GM04504 (cell line): ENCODE results near the gene RGS8.

Source experiments
- DNase-seq: peaks from one replicate; pipeline ENCODE4 v3.0.0-alpha.2; 2012; ENCODE audit warnings: low read depth

The RGS8 gene

DNA sequence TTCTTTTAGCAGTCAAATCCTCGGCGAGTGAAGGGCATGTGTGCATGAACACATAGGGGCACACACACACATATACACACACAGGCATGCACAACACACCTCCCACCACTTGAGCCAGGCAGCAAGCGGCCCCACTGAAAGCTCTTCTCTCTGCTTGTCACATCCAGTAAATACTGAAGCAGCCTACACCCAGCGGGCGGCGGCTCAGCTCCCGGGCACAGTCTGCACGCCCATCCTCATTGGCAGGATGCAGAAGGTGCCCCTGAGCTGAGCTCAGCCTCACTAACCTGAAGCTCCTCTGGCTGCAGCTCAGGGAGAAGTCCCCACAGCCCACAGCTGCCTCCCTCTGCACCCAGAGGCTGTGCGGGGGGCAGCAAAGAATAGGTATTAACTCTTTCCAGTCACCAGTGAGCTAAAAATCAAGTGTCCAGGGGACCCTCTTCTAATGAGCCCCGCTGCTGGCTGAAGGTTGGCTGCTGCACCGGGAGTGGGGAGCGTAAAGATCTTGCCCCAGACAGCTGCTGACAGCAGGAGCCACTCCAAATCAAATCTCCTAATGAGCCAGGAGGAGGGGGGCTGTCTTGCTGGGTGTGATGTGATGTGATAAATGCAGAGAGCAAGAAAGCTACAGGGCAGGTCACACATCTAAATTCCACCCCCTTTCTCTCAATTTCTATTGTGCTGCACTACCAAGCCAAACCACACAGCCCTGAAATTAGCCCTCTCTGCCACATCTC lies 12.5 kb downstream of the RGS8 start:
- DNase-seq = no peak

DNA sequence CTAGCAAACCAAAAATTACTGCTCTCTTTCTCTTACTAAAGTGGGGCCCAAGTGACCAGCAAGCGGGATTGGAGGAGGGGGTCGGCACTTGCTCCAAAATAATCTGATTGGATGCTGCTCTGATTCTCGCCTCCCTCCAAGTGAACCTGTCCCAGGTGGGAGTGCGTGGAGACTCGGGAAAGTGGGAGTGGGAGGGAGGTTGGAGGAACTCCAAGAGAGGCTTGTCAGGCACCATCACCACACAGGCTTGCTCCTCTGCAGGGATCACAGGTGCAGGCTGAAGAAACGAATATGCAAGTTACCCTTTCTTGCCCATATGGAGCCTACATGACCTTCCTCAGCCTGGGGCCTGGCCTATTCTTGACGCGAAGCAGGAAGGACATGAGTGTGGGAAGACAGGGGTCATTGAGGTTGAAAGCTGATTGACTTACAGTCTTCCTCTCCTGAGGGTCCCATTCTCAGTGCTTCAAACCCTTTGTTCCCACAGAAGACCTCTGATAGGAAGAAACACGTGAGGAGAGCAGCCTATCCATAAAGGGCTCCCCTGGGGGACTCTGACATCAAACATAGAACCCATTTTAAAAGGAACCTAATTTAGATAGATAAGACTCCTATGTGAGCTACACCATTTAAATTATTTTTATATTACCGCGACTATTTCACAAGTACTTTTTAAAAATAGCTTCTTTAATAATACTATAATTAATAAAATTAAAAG lies 14.2 kb downstream of the RGS8 start:
- DNase-seq = no peak

DNA sequence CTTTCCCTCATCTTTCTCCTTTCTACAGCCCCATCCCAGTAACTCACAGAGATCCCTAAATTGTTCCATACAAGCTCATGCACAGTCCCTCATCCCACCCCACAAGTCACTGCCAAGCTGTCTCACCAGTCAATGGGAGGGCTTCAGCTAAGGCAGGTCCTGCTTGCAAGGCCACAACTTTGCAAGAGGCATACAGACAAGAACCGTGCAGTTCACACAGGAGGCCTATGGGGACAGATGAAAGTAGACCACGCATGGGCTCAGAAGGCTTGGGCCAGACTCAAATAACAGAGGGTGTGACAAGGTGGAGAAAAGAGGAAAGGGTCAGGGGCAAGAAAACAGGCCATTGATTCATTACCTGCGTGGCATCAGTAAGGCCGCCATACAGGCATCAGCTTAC lies 15.1 kb downstream of the RGS8 start:
- DNase-seq = no peak

DNA sequence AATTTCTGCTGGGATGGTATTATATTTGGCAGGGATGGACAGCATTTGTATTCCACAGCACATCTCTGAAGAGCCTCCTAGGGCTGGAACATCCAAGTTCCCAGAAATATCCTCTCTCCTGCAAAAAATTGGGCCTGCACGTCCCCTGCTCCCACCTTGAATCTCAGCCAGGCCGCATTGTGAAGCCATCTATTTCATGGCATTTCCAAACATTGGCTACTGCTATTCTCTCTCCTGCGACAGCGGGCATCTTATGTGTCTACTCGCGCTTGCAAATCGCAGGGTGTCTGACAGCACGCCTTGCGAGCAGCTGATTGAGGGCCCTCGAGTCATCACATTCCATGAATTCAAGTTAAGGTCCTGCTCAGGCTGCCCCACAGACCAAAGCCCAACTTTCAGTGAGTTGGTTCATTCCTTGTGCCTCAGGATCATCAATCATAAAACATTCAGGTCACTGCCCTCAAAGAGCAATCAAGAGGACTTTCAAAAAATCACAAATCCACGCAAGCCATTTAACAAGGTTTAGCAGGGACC lies 15.8 kb downstream of the RGS8 start:
- no peak for DNase-seq

DNA sequence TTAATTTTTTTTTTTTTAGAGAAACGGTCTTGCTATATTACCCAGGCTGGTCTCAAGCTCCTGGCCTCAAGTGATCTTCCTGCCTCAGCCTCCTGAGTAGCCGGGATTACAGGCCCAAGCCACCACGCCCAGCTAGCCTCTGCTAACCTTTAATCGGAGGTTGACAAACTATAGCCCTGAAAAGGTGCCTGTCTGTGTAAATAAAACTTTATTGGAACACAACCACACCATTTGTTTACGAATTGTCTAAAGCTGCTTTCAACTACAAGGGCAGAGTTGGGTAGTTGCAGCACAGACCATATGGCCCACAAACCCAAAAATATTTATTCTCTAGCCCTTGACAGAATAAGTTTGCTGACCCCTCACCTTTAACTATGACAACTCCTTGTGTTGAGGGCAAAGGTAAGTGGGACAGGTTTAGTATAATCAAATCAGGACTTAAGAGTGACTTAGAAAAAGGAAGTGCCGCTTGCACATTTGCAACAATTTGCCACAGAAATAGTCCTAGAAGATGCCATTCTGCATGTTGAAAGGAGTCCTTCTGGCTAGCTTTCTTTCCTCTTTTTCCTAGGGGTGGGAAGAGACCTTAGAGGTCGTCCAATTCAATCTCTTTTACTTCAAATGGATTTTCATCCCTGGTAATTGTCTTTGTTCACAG lies 16.4 kb downstream of the RGS8 start:
- DNase-seq = no peak

DNA sequence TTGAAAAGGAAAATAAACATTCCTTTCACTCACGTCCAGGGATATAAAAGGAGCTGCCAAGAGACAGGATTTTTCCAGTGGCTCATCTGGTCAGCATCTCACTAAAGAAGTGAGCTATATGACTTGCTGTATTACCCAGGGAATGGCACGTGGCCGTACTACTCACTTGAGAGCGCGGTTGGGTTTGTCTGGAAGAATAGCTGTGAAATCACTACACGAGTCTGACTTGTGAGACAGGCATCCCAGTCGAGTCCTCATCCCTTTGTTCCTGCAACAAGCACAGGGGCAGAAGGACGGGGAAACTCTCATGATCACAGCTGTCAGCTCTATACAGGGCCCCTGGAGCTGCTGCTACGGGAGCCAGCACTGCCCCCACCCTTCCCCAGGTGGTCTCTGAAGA lies 17.7 kb downstream of the RGS8 start:
- no peak for DNase-seq

DNA sequence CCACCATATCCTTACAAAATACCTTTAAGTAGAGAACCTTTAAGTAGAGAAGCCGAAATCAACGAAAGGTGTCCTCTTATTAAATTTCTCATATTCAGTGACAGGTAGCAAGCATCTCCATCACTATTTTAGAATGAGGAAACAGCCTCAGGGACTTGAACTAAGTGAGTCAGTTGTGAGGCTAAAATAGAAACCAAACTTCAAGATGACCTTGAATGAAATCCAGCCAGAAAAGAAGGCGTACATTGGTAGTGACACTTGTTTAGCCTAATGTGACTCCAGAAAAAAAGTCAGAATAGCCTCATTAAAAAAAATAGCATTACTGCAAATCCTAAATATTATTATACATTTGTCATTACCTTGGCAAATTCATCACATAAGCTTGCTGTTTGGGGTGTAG lies 20.1 kb downstream of the RGS8 start:
- no peak for DNase-seq

DNA sequence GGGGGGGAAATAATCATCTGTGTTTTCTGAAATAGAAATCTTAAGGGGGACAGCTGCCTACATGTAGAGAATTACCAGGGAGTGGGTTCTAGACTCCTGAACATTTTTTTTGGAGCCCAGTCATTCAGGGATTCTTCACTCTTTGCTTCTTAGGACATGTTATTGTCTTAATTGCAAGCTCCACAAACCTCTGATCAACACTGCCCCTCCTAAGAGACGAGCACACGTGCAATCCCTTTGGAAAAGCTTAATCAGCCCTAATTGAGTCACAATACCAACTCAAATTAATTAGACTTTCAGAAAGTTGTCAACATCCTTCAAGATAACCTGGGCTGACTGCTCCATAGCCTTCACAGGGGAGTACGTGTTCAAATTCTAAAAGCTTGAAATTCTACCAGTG lies 21.4 kb downstream of the RGS8 start:
- DNase-seq = no peak

DNA sequence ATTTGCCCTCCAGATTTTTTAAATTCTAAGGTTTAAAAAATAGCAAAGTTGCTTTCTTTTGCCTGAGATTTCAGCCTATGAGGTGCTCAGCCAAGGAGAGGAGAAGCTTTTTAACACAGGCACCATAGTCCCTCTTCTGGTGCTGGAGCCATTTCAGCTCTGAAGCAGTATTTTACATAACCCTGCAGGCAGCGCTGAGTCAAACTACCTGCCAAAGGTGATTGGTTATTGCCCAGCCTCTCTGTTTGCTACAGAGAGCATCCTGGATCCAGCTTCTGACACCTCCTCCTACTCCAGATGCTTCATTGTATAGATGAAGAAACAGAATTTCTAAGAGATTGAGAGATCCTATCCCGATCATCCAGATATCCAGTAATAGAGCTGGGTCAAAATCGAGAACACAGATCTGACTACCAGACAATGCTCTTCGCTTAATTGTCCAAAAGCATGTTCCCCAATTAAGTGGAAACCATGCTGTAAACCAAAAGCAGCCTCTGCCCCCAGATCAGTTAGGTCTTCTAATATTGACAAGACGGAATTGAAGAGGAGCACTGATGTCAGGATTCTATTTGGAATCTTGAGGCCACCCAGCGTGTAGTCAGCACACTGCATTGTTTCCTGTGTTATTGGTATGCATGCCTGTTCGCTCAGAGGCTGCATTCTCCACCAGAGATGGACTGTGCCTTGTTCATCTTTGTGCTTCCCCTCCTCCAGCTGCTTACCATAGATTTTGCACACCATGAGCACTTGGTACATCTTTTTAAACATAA lies 22.1 kb downstream of the RGS8 start:
- no peak for DNase-seq

DNA sequence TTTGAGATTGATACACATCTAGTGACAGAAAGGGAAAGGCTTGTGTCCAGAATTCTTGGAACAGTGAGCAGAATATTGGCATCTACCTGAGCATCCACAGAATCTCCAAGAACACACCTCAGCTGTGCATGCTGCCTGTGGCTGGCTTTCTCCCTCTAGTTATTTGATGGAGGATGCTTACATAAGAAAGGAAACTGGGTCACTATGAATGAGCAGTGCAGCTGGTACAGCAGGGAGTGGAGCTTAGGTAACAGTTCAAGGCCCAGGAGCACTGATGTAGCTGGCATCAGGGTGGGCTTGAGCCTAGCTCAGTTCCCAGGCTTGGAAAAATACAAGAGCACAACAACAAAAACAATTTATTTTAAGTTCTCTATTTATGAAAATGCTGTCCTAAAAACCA lies 26.3 kb downstream of the RGS8 start:
- DNase-seq = no peak

DNA sequence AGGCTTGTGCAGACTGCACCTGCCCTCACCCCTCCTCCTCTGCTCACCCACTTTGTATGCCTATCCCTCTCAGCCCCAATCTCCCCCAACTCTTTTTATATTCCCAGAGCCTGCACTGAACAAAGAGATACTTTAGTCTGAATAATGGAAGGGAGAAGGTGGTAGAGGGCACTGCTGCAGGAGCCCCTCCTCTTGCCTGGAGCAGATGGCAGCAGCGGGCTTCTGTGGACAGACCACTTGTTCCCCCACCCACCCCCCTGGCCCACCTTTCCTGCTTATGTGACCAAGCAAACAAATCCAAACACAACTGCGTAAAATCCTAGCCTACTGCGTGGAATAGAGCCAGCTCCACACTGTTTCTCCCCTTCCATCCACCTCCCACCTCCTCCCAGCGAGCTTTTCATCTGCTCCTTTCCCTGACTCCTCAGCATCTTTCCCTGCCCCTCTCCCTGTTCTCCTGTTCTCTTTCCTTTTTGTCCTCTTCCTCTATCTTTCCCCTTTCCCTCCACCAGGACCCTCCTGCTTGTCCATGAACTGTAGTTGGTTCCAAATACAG lies 27.5 kb downstream of the RGS8 start:
- no peak for DNase-seq

DNA sequence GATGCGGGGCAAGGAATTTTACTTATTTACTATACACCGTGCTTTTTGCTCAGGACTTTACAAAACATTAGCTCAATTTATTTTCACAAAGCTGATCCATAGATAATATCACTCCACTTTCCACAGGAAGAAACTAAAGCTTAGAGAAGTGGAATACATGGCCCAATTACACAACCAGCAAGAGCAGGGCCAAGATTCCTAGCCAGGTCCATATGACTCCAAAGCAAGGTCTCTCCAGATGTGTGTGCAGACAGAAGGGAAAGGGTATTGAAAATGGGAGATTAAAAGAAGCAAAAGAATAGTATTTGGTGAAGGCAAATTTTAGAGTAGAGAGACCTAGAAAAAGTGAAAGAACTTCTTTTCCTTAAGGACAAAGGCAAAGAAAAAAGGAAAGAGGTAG lies 30.4 kb downstream of the RGS8 start:
- no peak for DNase-seq

DNA sequence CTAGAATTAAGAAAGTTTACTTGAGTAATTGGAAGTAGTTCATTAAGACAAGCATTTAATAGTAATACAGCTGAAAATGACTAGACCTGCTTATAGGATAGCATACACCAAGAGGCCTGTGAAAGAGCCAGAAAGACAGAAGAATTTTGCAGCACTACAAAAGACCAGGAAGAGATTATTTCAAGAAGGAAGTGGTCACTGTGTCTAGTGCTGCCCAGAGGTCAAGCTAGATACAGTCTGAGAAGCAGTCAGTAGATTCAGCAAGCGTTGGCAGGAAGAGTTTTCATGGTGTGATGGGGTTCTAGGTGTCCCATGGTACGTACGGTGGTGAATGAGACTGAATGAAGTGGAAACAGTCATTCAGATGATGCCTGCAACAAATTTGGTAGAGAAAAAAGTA lies 31.5 kb downstream of the RGS8 start:
- DNase-seq = no peak

DNA sequence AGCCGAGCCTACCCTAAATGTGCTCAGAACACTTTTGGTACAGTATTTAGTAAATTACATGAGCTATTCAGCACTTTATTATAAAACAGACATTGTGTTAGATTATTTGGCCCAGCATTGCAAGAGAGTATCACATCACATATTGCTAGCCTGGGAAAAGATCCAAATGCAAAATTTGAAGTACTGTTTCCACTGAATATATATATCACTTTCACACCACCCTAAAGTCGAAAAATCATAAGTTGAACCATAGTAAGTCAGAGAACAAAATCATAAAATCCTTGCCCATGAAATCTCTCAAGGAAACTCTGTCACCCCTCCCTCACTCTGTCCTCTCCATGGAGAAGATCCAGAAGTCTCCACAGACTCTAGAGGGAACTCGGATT lies 33.1 kb downstream of the RGS8 start:
- no peak for DNase-seq

DNA sequence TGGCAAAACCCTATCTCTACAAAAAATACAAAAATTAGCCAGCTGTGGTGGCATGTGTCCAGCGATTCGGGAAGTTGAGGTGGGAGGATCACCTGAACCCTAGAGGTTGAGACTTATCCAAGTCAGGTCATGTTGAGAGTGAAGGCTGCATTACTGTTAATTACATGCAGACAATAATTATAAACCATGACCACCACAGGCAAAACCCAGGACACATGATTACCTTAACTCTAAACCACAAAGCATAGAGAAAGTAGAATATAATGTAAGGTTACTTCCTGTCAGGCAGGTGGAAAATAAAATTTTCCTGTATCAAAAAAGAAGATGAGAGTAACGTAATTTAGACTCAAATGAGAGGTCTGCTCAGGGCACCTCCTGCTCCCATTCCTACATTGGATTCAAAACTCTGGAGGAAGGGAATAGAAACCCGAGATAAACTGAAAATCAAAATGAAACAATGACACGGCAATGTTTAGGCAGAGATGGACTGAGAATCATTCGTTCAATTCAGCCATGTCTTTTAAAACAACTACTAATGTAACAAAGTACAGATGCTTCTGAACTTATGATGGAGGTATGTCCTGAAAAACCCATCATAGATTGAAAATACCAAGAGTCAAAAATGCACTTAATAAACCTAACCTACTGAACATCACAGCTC lies 33.6 kb downstream of the RGS8 start:
- DNase-seq = no peak

DNA sequence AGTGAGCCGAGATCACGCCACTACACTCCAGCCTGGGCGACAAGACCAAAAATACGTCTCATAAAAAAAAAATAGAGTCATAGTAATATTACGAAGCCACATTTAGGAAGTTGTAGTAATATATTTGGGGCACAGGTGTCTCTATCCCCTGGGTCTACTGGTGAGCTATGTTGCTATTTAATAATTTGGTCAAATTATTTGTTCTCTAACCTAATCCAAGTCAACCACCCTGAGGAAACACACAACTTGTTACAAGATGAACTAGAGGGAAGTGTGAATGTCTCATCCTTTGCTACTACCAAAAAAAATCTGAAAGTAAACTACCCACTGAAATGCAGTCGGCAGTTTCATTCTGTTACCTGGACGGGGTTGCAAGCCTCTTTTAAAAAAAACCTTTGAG lies 35.3 kb downstream of the RGS8 start:
- no peak for DNase-seq

DNA sequence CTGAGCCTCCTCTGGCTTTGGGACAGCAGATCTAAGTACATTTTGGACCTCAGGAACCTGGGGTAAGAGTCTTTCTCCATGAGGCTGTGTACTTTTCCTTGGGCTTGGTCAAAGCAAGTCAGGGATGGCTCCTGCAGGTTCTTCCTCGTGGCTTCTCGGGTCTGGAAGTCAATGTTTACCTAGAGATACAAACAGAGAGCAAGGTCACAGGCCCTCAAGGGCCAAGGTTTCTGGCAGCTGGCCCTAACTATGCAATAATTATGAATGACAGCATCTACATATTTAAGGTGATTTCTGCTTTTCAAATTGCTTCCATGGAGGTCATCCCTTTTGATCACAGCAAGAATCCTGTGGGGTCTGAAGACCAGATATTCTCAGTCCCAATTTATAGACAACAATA lies 37.6 kb downstream of the RGS8 start:
- DNase-seq = no peak

DNA sequence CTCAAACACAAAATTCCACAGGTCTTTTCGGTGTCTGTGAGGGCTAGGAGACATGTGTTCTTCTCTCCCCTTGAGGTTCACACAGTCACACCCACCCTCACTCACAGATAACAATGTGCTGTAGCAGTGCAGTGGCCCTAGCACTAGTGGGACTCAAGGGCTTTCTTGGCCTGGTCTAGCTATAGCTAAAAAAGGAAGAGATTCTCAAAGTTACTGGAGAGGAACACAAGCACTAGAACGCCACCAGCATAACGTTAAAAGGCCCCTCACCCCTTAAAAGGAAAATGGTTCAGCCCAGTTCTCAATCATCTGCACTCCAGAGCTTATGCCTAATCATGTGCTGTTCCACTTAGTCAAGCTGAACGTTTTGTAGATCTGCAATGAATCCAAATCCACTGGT lies 39.5 kb downstream of the RGS8 start:
- DNase-seq = no peak

DNA sequence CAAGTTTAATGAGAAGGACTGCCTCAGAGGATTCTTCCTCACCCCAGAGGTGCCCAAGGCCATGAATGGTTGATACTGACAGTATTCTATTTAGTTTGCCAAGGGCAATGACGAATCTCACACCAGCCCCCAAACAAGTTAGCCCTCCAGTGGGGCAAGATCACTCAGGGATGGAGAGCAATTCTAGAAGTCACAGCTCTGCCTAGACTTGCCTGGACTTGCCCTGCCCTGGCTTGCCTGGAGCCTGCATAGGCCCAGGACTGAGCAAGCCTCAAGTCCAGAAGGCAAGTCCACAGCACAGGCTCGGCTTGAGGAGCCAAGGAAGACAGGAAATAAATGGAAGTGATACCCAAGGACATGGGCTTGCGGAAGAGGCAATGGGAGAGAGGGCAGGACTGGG lies 40.7 kb downstream of the RGS8 start:
- DNase-seq = no peak

DNA sequence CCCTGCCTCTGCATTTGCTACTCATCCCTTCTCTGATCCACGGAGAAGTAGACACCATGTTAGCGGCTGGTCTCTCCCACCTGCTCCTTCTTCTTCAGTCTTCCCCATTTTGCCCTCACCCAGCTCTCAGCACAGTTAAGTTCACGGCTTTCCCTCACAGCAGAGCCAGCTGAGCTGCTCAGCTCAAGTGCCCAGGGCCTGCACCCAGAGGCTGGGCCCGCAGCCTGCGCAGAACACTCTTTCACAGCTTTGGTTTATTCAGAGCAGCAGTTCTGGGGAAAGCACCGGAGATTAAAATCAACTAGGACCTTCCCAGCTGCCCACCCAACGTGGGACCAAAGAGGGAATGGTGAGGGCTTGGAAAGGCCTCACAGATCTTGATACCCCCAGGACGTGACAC lies 41.9 kb downstream of the RGS8 start:
- no peak for DNase-seq

DNA sequence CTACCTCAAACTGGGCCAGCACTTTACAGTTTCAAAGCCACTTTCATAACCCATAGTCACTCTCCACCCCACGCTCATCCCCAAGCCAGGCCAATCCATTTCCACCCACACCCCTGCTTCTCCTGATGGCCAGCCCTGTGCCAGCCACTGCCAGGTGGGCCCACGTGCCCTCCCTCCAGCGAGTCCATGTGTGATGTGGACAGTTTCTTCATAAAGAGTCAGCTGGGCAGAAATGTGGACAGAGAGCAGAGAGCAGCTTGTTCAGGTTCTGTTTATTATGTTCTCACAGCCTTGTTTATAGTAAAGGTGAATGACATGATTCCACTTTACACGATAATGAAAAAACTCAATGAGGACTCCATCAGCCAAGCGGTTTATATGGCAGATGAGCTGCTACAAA lies 42.8 kb downstream of the RGS8 start:
- no peak for DNase-seq

DNA sequence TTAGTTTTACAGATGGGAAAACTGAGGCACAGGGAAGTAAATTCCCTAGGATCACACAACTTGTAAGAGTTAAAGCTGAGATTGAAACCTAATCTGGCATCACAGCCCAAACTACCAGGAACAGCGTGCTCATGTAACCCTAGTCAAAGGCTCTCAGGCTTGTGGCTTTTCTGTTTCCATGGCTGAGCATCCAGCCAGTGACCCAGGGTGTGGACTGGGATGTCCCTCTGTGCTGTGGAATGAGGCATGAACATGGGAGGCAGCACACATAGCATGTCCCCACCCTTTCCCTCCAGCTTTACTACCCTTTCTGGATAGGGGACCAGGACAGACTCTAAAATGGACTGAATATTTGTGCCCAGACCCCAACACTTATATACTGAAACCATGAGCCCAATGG lies 45.1 kb downstream of the RGS8 start:
- DNase-seq = no peak
